Stimulated activated CD8-positive, alpha-beta memory T cell treated with anti-CD3 and anti-CD28 coated beads, Interleukin-7, amount 100 ng/mL, for 48 hours (primary cell): ENCODE results near the gene STAU1.

Experiments used
- DNase-seq, 2 donors: peaks; one replicate each; pipeline ENCODE4 v3.0.0-alpha.2; 2020; ENCODE audit warnings: low read depth in 1 of 2; ENCODE audit errors: extremely low read depth in 1 of 2

STAU1 gene

GRCh38 chr20:49078310-49078709, 109.8 kb downstream of the STAU1 start:
- DNase-seq = no peak

GRCh38 chr20:49074521-49074920, 113.6 kb downstream of the STAU1 start:
- DNase-seq = no peak
